ENCODE measurements around the gene TSHZ2. TPM values are rescaled to one million over a fixed set of nuclear protein-coding genes. Genes with fewer than 3 reads are reported as not detected.

Gene TSHZ2
- total RNA-seq, 3 donors from 2014 or later (not counting 1 experiment from before 2014, with no cell fraction given): 1.8 to 1.9 TPM; not detected in 1

DNA sequence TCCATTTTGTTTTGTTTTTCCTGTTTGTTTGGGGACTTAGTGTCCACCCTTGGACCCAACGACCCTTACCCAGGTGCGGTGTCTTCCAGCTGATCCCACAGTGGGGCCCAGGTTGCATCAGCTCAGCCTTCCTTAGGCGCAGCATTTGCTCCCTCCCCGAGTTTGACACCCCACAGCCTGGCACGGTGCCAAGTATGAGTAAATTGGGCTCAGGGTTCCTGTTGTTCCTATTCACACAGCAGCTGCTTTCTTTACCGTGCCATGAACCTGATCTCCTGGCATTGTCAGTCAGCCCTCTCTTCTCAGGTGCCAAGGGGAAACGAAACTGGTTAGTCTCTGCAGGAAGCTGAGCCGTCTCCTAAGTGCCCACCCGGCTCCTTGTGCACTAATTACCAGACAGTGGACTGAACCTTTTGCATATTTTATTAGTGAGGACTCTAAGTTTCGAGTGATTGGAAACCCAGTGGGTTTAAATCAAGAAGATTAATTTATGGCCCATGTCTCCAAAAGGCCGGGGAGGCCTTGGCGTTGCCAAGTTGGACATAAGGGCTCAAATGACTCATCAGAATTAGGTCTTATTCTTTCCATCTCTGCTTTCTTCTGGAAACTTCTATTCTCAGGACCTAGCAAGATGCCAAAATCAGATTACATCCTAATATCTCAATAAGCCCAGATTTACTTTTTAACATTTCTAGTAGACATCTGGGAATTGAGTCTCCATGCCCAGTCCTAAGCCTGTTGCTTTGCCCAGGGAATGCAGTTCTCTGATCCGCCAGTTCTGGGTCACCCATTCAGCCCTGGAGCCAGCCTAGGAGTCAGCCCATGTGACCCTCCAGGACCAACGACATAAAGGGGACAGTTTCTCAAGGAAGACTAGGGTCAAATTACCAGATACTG, 68.8 kb downstream of the TSHZ2 start:
- no peaks in the 10 kb centered on the region for H3K27me3 ChIP-seq (ENCODE audit: control insufficient read depth, insufficient read depth, low read length)
- ATAC-seq: no peak
- no peaks in the 10 kb centered on the region for H3K4me1 ChIP-seq (ENCODE audit: control insufficient read depth, insufficient read depth, low read length)
- H3K4me3 ChIP-seq (ENCODE audit: low read length): no peak overlapping the region
- no peak for DNase-seq
- WGBS (ENCODE audit: insufficient coverage): 85% methylated on average over 14 of the region's 14 CpGs
- Mint-ChIP-seq H3K9me3 (no peaks in the 10 kb centered on the region), H3K4me3 (no peak overlapping the region), H3K36me3 (no peaks in the 10 kb centered on the region), H3K27me3 (ENCODE audit: low read depth in 2 of 2) (no peaks in the 10 kb centered on the region), H3K4me1 (no peaks in the 10 kb centered on the region), H3K27ac (no peak overlapping the region)
- no peaks in the 10 kb centered on the region for H3K36me3 ChIP-seq (ENCODE audit: control insufficient read depth, insufficient read depth, low read length)
- TF ChIP-seq, protein P1, sequence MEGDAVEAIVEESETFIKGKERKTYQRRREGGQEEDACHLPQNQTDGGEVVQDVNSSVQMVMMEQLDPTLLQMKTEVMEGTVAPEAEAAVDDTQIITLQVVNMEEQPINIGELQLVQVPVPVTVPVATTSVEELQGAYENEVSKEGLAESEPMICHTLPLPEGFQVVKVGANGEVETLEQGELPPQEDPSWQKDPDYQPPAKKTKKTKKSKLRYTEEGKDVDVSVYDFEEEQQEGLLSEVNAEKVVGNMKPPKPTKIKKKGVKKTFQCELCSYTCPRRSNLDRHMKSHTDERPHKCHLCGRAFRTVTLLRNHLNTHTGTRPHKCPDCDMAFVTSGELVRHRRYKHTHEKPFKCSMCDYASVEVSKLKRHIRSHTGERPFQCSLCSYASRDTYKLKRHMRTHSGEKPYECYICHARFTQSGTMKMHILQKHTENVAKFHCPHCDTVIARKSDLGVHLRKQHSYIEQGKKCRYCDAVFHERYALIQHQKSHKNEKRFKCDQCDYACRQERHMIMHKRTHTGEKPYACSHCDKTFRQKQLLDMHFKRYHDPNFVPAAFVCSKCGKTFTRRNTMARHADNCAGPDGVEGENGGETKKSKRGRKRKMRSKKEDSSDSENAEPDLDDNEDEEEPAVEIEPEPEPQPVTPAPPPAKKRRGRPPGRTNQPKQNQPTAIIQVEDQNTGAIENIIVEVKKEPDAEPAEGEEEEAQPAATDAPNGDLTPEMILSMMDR (IDR thresholded peaks at IDR 0.05): no peak
- no peaks in the 10 kb centered on the region for H3K9me3 ChIP-seq (ENCODE audit: control insufficient read depth, insufficient read depth, low read length)
- intact Hi-C loops (cut with micrococcal nuclease): no loop called here
- no peak overlapping the region for H3K27ac ChIP-seq (ENCODE audit: low read length)

DNA sequence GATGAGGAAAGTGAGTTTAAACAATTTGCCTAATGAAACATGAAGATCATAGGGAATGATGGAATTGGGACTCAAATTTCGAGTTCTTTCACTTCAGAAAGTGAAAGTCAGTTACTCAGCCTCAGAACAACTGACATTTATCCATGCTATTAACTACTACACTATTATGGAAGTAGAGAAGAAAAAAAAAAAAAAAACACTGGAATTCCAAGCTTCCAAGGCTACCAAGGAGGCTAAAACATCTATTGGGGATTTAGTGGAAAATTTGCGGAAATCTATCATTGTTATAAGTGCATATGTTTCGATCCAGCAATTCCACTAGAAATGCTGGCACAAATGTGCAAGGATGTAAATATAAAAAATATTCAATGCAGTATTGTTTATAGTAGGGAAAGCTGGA, 70.4 kb downstream of the TSHZ2 start:
- 97% methylated on average over 2 of the region's 3 CpGs for WGBS (ENCODE audit: insufficient coverage)
- no peaks in the 10 kb centered on the region for H3K27me3 Mint-ChIP-seq (ENCODE audit: low read depth in 2 of 2)
- ATAC-seq: no peak

DNA sequence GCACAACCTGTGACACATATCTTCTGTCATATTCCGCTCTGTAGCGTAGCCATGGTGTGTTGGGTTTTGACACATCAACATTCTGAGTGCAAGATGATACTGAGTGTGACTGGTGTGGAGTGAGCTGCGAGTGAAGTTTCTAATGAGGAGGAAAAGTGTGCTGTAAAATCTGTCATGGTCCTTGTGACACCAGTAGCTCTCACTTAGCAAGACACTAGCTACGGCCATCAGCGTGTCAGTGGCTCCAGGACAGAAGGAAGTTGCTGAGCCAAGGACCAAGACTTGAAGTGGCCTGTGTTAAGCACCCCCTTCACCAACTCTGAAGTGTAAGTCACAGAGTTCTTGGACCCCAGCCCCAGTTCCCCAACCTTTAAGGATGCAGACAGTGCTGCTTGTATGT, 72.1 kb downstream of the TSHZ2 start:
- H3K4me3 Mint-ChIP-seq: no peak overlapping the region
- no peak for DNase-seq
- peaks cover 0 to 2% of the 10 kb centered on the region in 2 donors for H3K27me3 Mint-ChIP-seq (ENCODE audit: low read depth in 2 of 2)
- H3K9me3 Mint-ChIP-seq: no peaks in the 10 kb centered on the region
- no peak for ATAC-seq
- H3K27me3 ChIP-seq (ENCODE audit: control insufficient read depth, insufficient read depth, low read length): no peaks in the 10 kb centered on the region
- H3K9me3 ChIP-seq (ENCODE audit: control insufficient read depth, insufficient read depth, low read length): no peaks in the 10 kb centered on the region
- intact Hi-C loops (cut with micrococcal nuclease): no loop called here
- no peak overlapping the region for H3K27ac ChIP-seq (ENCODE audit: low read length)
- no peaks in the 10 kb centered on the region for H3K36me3 Mint-ChIP-seq
- 86% methylated on average over 5 of the region's 5 CpGs for whole genome bisulfite sequencing (ENCODE audit: insufficient coverage)
- no peaks in the 10 kb centered on the region for H3K36me3 ChIP-seq (ENCODE audit: control insufficient read depth, insufficient read depth, low read length)
- no peaks in the 10 kb centered on the region for H3K4me1 Mint-ChIP-seq
- TF ChIP-seq, protein P1 (IDR thresholded peaks at IDR 0.05): no peak
- H3K4me1 ChIP-seq (ENCODE audit: control insufficient read depth, insufficient read depth, low read length): no peaks in the 10 kb centered on the region
- H3K27ac Mint-ChIP-seq: no peak overlapping the region
- no peak overlapping the region for H3K4me3 ChIP-seq (ENCODE audit: low read length)

More for the DNA sequence above, 70.4 kb downstream of the TSHZ2 start:
- TF ChIP-seq, protein P1 (IDR thresholded peaks at IDR 0.05): no peak
- H3K4me3 Mint-ChIP-seq: no peak overlapping the region
- Histone ChIP-seq H3K4me1 (ENCODE audit: control insufficient read depth, insufficient read depth, low read length) (no peaks in the 10 kb centered on the region), H3K4me3 (ENCODE audit: low read length) (no peak overlapping the region), H3K9me3 (ENCODE audit: control insufficient read depth, insufficient read depth, low read length) (no peaks in the 10 kb centered on the region), H3K27me3 (ENCODE audit: control insufficient read depth, insufficient read depth, low read length) (no peaks in the 10 kb centered on the region), H3K27ac (ENCODE audit: low read length) (no peak overlapping the region), H3K36me3 (ENCODE audit: control insufficient read depth, insufficient read depth, low read length) (no peaks in the 10 kb centered on the region)
- DNase-seq: no peak
- intact Hi-C loops (cut with micrococcal nuclease): no loop called here
- no peak overlapping the region for H3K27ac Mint-ChIP-seq
- H3K9me3 Mint-ChIP-seq: no peaks in the 10 kb centered on the region
- H3K36me3 Mint-ChIP-seq: no peaks in the 10 kb centered on the region
- H3K4me1 Mint-ChIP-seq: no peaks in the 10 kb centered on the region
